Brain microvascular endothelial cell (primary cell): ENCODE measurements around the gene FSD1.

ENCODE experiments used
- DNase-seq: peaks from one replicate; pipeline ENCODE4 v3.0.0-alpha.2; 2020
- H3K27ac ChIP-seq: fragments of 250-450 bp; sonication (Bioruptor Pico); 2 replicates; pipeline ENCODE4 v1.5.1; 2020; ENCODE audit warnings: mild to moderate bottlenecking, moderate library complexity
- H3K27me3 ChIP-seq: fragments of 250-450 bp; sonication (Bioruptor Pico); replicated peaks from 2 replicates; pipeline ENCODE4 v1.5.1; 2020; ENCODE audit warnings: mild to moderate bottlenecking
- H3K36me3 ChIP-seq: fragments of 250-450 bp; sonication (Bioruptor Pico); replicated peaks from 2 replicates; pipeline ENCODE4 v1.5.1; 2020; ENCODE audit warnings: mild to moderate bottlenecking
- H3K4me3 ChIP-seq: 2 replicates; pipeline ENCODE4 v1.5.1; 2011; ENCODE audit warnings: low read depth, mild to moderate bottlenecking, control low read depth, low read length, moderate library complexity
- CTCF ChIP-seq: IDR thresholded peaks from 2 replicates; pipeline ENCODE4 v1.5.1; 2011; ENCODE audit warnings: low read depth, mild to moderate bottlenecking, moderate library complexity, low read length, control low read depth, inconsistent platforms; ENCODE audit errors: missing control alignments
- in situ Hi-C: cut with HindIII; loops from 2 replicates; pipeline ENCODE4 v1.10.0; 2017; ENCODE audit warnings: low sequenced_read_pairs, low pct_ligation_motif_present

FSD1 gene

GRCh38 chr19:4304538-4305256 is at the start of gene FSD1:
TSS of gene FSD1 (plus strand) at chr19:4304598. CDS start at chr19:4304747, 149 bp downstream.
- Histone ChIP-seq H3K36me3 (no peaks in the 10 kb centered on the region), H3K27me3 (no peaks in the 10 kb centered on the region), H3K4me3 (peak within 1 kb of the TSS; percentile 45), H3K27ac (no peak within 1 kb of the TSS)
- TF ChIP-seq CTCF: no peak
- in situ Hi-C loops: no loop called here
- DNase-seq: peak; percentile 30

GRCh38 chr19:4256563-4256962 is 47.8 kb upstream of the FSD1 start:
- peaks cover 27% of the 10 kb centered on the region for H3K36me3 ChIP-seq
- H3K27ac ChIP-seq: no peak overlapping the region
- in situ Hi-C loops: no loop called here
- TF ChIP-seq CTCF: peak; percentile 43
- DNase-seq: no peak
- H3K4me3 ChIP-seq: no peak overlapping the region
- no peaks in the 10 kb centered on the region for H3K27me3 ChIP-seq

- Histone ChIP-seq H3K4me3 (no peak overlapping the region), H3K27ac (no peak overlapping the region), H3K27me3 (no peaks in the 10 kb centered on the region), H3K36me3 (peaks cover 25% of the 10 kb centered on the region)
- no peak for TF ChIP-seq CTCF
- DNase-seq: no peak
- in situ Hi-C loops: no loop called here
These were observed 47.4 kb upstream of the FSD1 start for GRCh38 chr19:4257025-4257424.

GRCh38 chr19:4258181-4258580 is 46.2 kb upstream of the FSD1 start:
- no peak for DNase-seq
- in situ Hi-C loops: no loop called here
- Histone ChIP-seq H3K27ac (no peak overlapping the region), H3K4me3 (no peak overlapping the region), H3K36me3 (peaks cover 26% of the 10 kb centered on the region), H3K27me3 (no peaks in the 10 kb centered on the region)
- TF ChIP-seq CTCF: no peak

GRCh38 chr19:4260613-4261191 is 43.7 kb upstream of the FSD1 start:
- no peak overlapping the region for H3K27ac ChIP-seq
- H3K4me3 ChIP-seq: no peak overlapping the region
- in situ Hi-C loops: no loop called here
- DNase-seq: no peak
- no peak for TF ChIP-seq CTCF
- no peaks in the 10 kb centered on the region for H3K27me3 ChIP-seq
- peaks cover 20% of the 10 kb centered on the region for H3K36me3 ChIP-seq

- Histone ChIP-seq H3K4me3 (no peak overlapping the region), H3K27me3 (no peaks in the 10 kb centered on the region), H3K27ac (no peak overlapping the region), H3K36me3 (peaks cover 19% of the 10 kb centered on the region)
- in situ Hi-C loops: no loop called here
- TF ChIP-seq CTCF: no peak
- DNase-seq: no peak
These were observed 39.6 kb upstream of the FSD1 start for GRCh38 chr19:4264812-4265211.
